Caco-2 (cell line): ENCODE results near the gene CHMP6. TPM values are rescaled to one million over a fixed set of nuclear protein-coding genes. Genes with fewer than 3 reads are reported as not detected.

Experiments
- BruUV-seq: library from RNA; stranded (reverse); fragments of 400-500 nt; replicated peaks from 2 replicates; lab custom pipeline; 2021; lab: Mats Ljungman, UMichigan
- CTCF ChIA-PET: fragments of 300-600 bp; sonication (Branson Sonifier 250); formaldehyde crosslinking; loops from one replicate; lab custom pipeline; 2022; ENCODE audit warnings: antibody characterized with exemption; lab: Charles Lee
- POLR2A ChIA-PET: fragments of 300-600 bp; sonication (Branson Sonifier 250); formaldehyde crosslinking; loops from one replicate; lab custom pipeline; 2022; ENCODE audit warnings: antibody characterized with exemption; lab: Charles Lee
- DNase-seq, 2 experiments: peaks; one replicate each; pipeline versions ENCODE4 v3.0.0 to v3.0.0-alpha.2; 2020 to 2022
- H3K27me3 ChIP-seq: replicated peaks from 2 replicates; pipeline ENCODE4 v1.6.0; 2011; ENCODE audit warnings: low read length; ENCODE audit not compliant: control insufficient read depth, insufficient read depth
- H3K36me3 ChIP-seq: 2 replicates; pipeline ENCODE4 v1.5.1; 2011; ENCODE audit warnings: low read length; ENCODE audit not compliant: control insufficient read depth, insufficient read depth
- H3K4me1 ChIP-seq: fragments of 250-450 bp; sonication (Bioruptor Pico); 2 replicates; pipeline ENCODE4 v1.5.1; 2020; ENCODE audit warnings: mild to moderate bottlenecking
- H3K4me3 ChIP-seq: 2 replicates; pipeline ENCODE4 v1.5.1; 2011; ENCODE audit warnings: low read depth, mild to moderate bottlenecking, control low read depth, low read length
- H3K9me3 ChIP-seq: fragments of 250-450 bp; sonication (Bioruptor Pico); 2 replicates; pipeline ENCODE4 v1.5.1; 2020; ENCODE audit warnings: mild to moderate bottlenecking, moderate library complexity
- H3K27ac Mint-ChIP-seq: one replicate; pipeline ENCODE4 v1.8.0; 2022; ENCODE audit warnings: mixed read lengths; ENCODE audit not compliant: unreplicated experiment
- H3K27me3 Mint-ChIP-seq: one replicate; pipeline ENCODE4 v1.8.0; 2022; ENCODE audit warnings: mixed read lengths; ENCODE audit not compliant: insufficient read depth, unreplicated experiment
- H3K36me3 Mint-ChIP-seq: one replicate; pipeline ENCODE4 v1.8.0; 2022; ENCODE audit warnings: mild to moderate bottlenecking, mixed read lengths; ENCODE audit not compliant: insufficient read depth, unreplicated experiment
- H3K4me1 Mint-ChIP-seq: one replicate; pipeline ENCODE4 v1.8.0; 2022; ENCODE audit warnings: low read depth, mixed read lengths; ENCODE audit not compliant: unreplicated experiment
- H3K4me3 Mint-ChIP-seq: one replicate; pipeline ENCODE4 v1.8.0; 2022; ENCODE audit warnings: mild to moderate bottlenecking, moderate library complexity, mixed read lengths; ENCODE audit not compliant: unreplicated experiment
- H3K9me3 Mint-ChIP-seq: one replicate; pipeline ENCODE4 v1.8.0; 2022; ENCODE audit warnings: mixed read lengths; ENCODE audit not compliant: unreplicated experiment
- intact Hi-C: fragments of 100-400 bp; cut with micrococcal nuclease; formaldehyde crosslinking; loops from one replicate; pipeline ENCODE4 v1.10.0; 2022; ENCODE audit not compliant: unreplicated experiment
- total RNA-seq: library from RNA; stranded (reverse); gene quantifications from 2 replicates; pipeline ENCODE4 v1.2.3, GENCODE V29; 2022
- TF ChIP-seq, protein P1 (sequence below), 2 experiments: fragments of 200-600 bp in 1 of 2; IDR thresholded peaks; 1 replicate in 1 of 2; 2 replicates in 1 of 2; pipeline versions ENCODE4 v1.5.1 to v1.8.0; 2011 to 2022; ENCODE audit warnings: antibody characterized with exemption in 1 of 2, control low read depth in 1 of 2, inconsistent platforms in 1 of 2, low read depth in 1 of 2, low read length in 1 of 2, mild to moderate bottlenecking in 1 of 2, moderate library complexity in 1 of 2; ENCODE audit not compliant: insufficient read depth in 1 of 2, severe bottlenecking in 1 of 2, unreplicated experiment in 1 of 2

CHMP6 gene
- total RNA-seq, 1 experiment from 2014 or later = 23.2 TPM

- TF ChIP-seq, protein P1, sequence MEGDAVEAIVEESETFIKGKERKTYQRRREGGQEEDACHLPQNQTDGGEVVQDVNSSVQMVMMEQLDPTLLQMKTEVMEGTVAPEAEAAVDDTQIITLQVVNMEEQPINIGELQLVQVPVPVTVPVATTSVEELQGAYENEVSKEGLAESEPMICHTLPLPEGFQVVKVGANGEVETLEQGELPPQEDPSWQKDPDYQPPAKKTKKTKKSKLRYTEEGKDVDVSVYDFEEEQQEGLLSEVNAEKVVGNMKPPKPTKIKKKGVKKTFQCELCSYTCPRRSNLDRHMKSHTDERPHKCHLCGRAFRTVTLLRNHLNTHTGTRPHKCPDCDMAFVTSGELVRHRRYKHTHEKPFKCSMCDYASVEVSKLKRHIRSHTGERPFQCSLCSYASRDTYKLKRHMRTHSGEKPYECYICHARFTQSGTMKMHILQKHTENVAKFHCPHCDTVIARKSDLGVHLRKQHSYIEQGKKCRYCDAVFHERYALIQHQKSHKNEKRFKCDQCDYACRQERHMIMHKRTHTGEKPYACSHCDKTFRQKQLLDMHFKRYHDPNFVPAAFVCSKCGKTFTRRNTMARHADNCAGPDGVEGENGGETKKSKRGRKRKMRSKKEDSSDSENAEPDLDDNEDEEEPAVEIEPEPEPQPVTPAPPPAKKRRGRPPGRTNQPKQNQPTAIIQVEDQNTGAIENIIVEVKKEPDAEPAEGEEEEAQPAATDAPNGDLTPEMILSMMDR (IDR thresholded peaks at IDR 0.05; ENCODE audit: insufficient read depth in 1 of 2, low read depth in 1 of 2, low read length in 1 of 2, severe bottlenecking in 1 of 2, unreplicated experiment in 1 of 2) = no peak
- no TSS peak for BruUV-seq
- ChIA-PET CTCF (interaction anchor here (0.7 kb wide), 1 partner anchor 45 kb away, joined by 3 read pairs; no protein-coding TSS in a partner anchor), POLR2A (no interaction called here)
- Mint-ChIP-seq H3K9me3 (no peaks in the 10 kb centered on the region), H3K27me3 (no peaks in the 10 kb centered on the region), H3K27ac (no peak overlapping the region), H3K36me3 (peaks cover 13% of the 10 kb centered on the region), H3K4me1 (no peaks in the 10 kb centered on the region), H3K4me3 (no peak overlapping the region)
- intact Hi-C loops = no loop called here
- Histone ChIP-seq H3K36me3 (no peaks in the 10 kb centered on the region), H3K27me3 (no peaks in the 10 kb centered on the region), H3K4me1 (peaks cover 13% of the 10 kb centered on the region), H3K4me3 (no peak overlapping the region), H3K9me3 (no peaks in the 10 kb centered on the region)
- DNase-seq = no peak
These were observed 4.7 kb upstream of the CHMP6 start for GRCh38 chr17:80986816-80987475.

DNA sequence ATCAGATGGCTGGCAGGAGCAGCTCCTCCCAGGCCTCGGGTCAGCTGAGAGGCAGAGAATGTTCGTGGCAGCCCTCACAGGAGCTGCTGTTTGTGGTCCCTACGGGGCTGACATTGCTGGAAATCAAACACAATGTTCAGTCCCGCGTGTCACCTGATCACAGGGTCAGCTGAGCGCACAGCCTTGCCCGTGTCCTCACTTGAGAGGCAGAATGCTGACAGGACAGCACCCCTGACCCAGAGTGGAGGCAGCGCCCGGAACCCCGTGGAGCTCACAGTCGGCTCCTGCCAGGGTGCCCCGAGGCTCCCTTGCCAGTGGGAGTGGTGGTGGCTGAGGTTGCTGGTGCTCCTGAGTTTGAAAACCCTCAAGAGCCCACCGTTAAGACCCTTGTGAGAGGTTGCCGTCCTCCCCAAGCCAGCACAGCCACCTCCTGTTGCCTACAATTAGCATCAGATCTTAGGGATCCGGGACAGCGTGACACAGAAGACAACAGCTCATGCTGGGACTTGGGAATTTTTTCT lies 3.6 kb upstream of the CHMP6 start:
- peaks cover 13% of the 10 kb centered on the region for H3K36me3 Mint-ChIP-seq
- Histone ChIP-seq H3K27me3 (no peaks in the 10 kb centered on the region), H3K36me3 (no peaks in the 10 kb centered on the region), H3K4me1 (peaks cover 13% of the 10 kb centered on the region), H3K4me3 (no peak overlapping the region), H3K9me3 (no peaks in the 10 kb centered on the region)
- intact Hi-C loops = loop anchor here (2.0 kb wide), 1 partner anchor 113 kb away; no protein-coding TSS in a partner anchor
- BruUV-seq = no TSS peak
- H3K4me1 Mint-ChIP-seq = no peaks in the 10 kb centered on the region
- H3K27me3 Mint-ChIP-seq = no peaks in the 10 kb centered on the region
- ChIA-PET POLR2A (no interaction called here), CTCF (interaction anchor here (1.2 to 2.1 kb wide), 2 partner anchors 26 to 561 kb away, joined by 3 to 6 read pairs; no protein-coding TSS in a partner anchor)
- no peak overlapping the region for H3K27ac Mint-ChIP-seq
- no peak overlapping the region for H3K4me3 Mint-ChIP-seq
- H3K9me3 Mint-ChIP-seq = no peaks in the 10 kb centered on the region
- DNase-seq = no peak
- TF ChIP-seq, protein P1 (IDR thresholded peaks at IDR 0.05; ENCODE audit: insufficient read depth in 1 of 2, low read depth in 1 of 2, low read length in 1 of 2, severe bottlenecking in 1 of 2, unreplicated experiment in 1 of 2) = no peak

DNA sequence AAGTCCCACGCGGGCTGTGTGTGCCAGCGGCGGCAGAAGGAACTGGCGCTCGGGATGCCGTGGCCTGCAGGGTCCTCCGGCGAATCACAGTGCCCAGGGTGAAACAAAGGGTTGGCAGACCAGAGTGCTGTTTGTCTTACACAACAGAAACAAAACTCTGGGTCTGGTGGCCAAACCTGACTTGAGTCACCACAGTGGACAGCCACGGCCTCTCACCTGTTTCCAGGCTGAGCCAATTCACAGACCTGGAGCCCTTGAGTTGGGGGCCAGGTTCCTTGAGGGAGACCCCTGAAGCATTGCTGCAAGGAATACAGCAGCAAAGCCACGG lies 2.1 kb upstream of the CHMP6 start:
- Mint-ChIP-seq H3K27ac (no peak overlapping the region), H3K4me1 (no peaks in the 10 kb centered on the region), H3K36me3 (peaks cover 13% of the 10 kb centered on the region), H3K4me3 (no peak overlapping the region), H3K9me3 (no peaks in the 10 kb centered on the region), H3K27me3 (no peaks in the 10 kb centered on the region)
- ChIA-PET POLR2A (no interaction called here), CTCF (interaction anchor here (0.6 to 2.1 kb wide), 7 partner anchors 32 to 563 kb away, joined by 3 to 6 read pairs (median 3); partner anchors contain the start of gene TEPSIN)
- H3K9me3 ChIP-seq = no peaks in the 10 kb centered on the region
- no TSS peak for BruUV-seq
- intact Hi-C loops = loop anchor here (1.0 to 2.0 kb wide), 2 partner anchors 34 to 111 kb away; no protein-coding TSS in a partner anchor
- no peak overlapping the region for H3K4me3 ChIP-seq
- no peaks in the 10 kb centered on the region for H3K36me3 ChIP-seq
- TF ChIP-seq, protein P1 (IDR thresholded peaks at IDR 0.05; ENCODE audit: insufficient read depth in 1 of 2, low read depth in 1 of 2, low read length in 1 of 2, severe bottlenecking in 1 of 2, unreplicated experiment in 1 of 2) = no peak
- H3K27me3 ChIP-seq = no peaks in the 10 kb centered on the region
- H3K4me1 ChIP-seq = peaks cover 13% of the 10 kb centered on the region
- DNase-seq = no peak
